Neural cell (in vitro differentiated cells): ENCODE data around the gene FAM168A. TPM values are rescaled to one million over a fixed set of nuclear protein-coding genes. Genes with fewer than 3 reads are reported as not detected.

ENCODE experiments used
- H2AFZ ChIP-seq: fragments of 200-600, 300-800 bp; sonication (generic), shearing (Covaris generic); 2 replicates; pipeline ENCODE4 v1.6.0; 2014; ENCODE audit warnings: low read depth, mild to moderate bottlenecking, antibody characterized with exemption, low read length, moderate library complexity
- H3F3A ChIP-seq: fragments of 200-600 bp; shearing (Covaris generic); 2 replicates; pipeline ENCODE4 v1.6.1; 2016; ENCODE audit warnings: mild to moderate bottlenecking, moderate library complexity, mixed read lengths, antibody characterized with exemption, low read length; ENCODE audit not compliant: insufficient read depth, poor library complexity, severe bottlenecking
- H3K27ac ChIP-seq: fragments of 200-600, 300-800 bp; sonication (generic), shearing (Covaris generic); 2 replicates; pipeline ENCODE4 v1.5.1; 2014; ENCODE audit warnings: mild to moderate bottlenecking, low read length, moderate library complexity
- H3K27me3 ChIP-seq: fragments of 300-800, 200-600 bp; sonication (generic), shearing (Covaris generic); 2 replicates; pipeline ENCODE4 v1.6.0; 2014; ENCODE audit warnings: mild to moderate bottlenecking, low read depth, low read length, moderate library complexity; ENCODE audit not compliant: insufficient read depth
- H3K36me3 ChIP-seq: fragments of 300-800, 200-600 bp; sonication (generic), shearing (Covaris generic); 2 replicates; pipeline ENCODE4 v1.5.1; 2014; ENCODE audit warnings: mild to moderate bottlenecking, antibody characterized with exemption, low read length, moderate library complexity; ENCODE audit not compliant: insufficient read depth
- H3K4me2 ChIP-seq: fragments of 300-800, 200-600 bp; sonication (generic), shearing (Covaris generic); 2 replicates; pipeline ENCODE4 v1.6.0; 2014; ENCODE audit warnings: mild to moderate bottlenecking, low read length
- H3K4me3 ChIP-seq: fragments of 300-800, 200-600 bp; sonication (generic), shearing (Covaris generic); 2 replicates; pipeline ENCODE4 v1.5.1; 2014; ENCODE audit warnings: mild to moderate bottlenecking, low read length, moderate library complexity
- H3K79me2 ChIP-seq: fragments of 200-600 bp; shearing (Covaris generic); replicated peaks from 2 replicates; pipeline ENCODE4 v1.6.0; 2014; ENCODE audit warnings: mild to moderate bottlenecking, low read length, moderate library complexity; ENCODE audit not compliant: insufficient read depth
- H3K9ac ChIP-seq: fragments of 300-800, 200-600 bp; sonication (generic), shearing (Covaris generic); 2 replicates; pipeline ENCODE4 v1.6.1; 2016; ENCODE audit warnings: mild to moderate bottlenecking, low read length, mixed read lengths
- H3K9me2 ChIP-seq: fragments of 200-600 bp; shearing (Covaris generic); 2 replicates; pipeline ENCODE4 v1.6.1; 2016; ENCODE audit warnings: mild to moderate bottlenecking, low read length, mixed read lengths; ENCODE audit not compliant: insufficient read depth
- H3K9me3 ChIP-seq: fragments of 200-600, 300-800 bp; sonication (generic), shearing (Covaris generic); 2 replicates; pipeline ENCODE4 v1.6.1; 2016; ENCODE audit warnings: mild to moderate bottlenecking, mixed run types, low read length, moderate library complexity, mixed read lengths
- H4K20me1 ChIP-seq: fragments of 200-600 bp; shearing (Covaris generic); 2 replicates; pipeline ENCODE4 v1.6.1; 2016; ENCODE audit warnings: mild to moderate bottlenecking, mixed run types; ENCODE audit not compliant: insufficient read depth
- EP300 ChIP-seq: fragments of 450-650 bp; conservative IDR thresholded peaks from 2 replicates; pipeline ENCODE4 v1.6.1; 2014; ENCODE audit warnings: antibody characterized with exemption, mild to moderate bottlenecking, moderate library complexity; ENCODE audit not compliant: poor library complexity, severe bottlenecking
- EZH2 ChIP-seq: fragments of 200-600, 300-800 bp; shearing (Covaris generic), sonication (generic); IDR thresholded peaks from 2 replicates; pipeline ENCODE4 v1.6.1; 2014; ENCODE audit warnings: antibody characterized with exemption, low read length, borderline replicate concordance, mild to moderate bottlenecking; ENCODE audit not compliant: insufficient read depth, poor library complexity, severe bottlenecking
- MXI1 ChIP-seq: fragments of 450-650 bp; conservative IDR thresholded peaks from 2 replicates; pipeline ENCODE4 v1.6.1; 2014; ENCODE audit warnings: antibody characterized with exemption, mild to moderate bottlenecking; ENCODE audit not compliant: poor library complexity, severe bottlenecking
- POLR2AphosphoS5 ChIP-seq: IDR thresholded peaks from 2 replicates; pipeline ENCODE4 v1.6.1; 2012
- RAD21 ChIP-seq: fragments of 450-650 bp; conservative IDR thresholded peaks from 2 replicates; pipeline ENCODE4 v1.6.1; 2014; ENCODE audit warnings: antibody characterized with exemption, mild to moderate bottlenecking, moderate library complexity
- SMC3 ChIP-seq: fragments of 450-650 bp; conservative IDR thresholded peaks from 2 replicates; pipeline ENCODE4 v1.6.1; 2014; ENCODE audit warnings: antibody characterized with exemption, mild to moderate bottlenecking, moderate library complexity; ENCODE audit not compliant: poor library complexity
- TAF1 ChIP-seq: IDR thresholded peaks from 2 replicates; pipeline ENCODE4 v1.6.1; 2012; ENCODE audit warnings: low read depth
- polyA plus RNA-seq: library from polyadenylated mRNA; depleted of rRNA; stranded (reverse); fragments of >200 nt; gene quantifications from 2 replicates; pipeline ENCODE4 v1.2.3, GENCODE V29; 2014
- TF ChIP-seq, protein P1 (sequence below): fragments of 450-650 bp; IDR thresholded peaks from 2 replicates; pipeline ENCODE4 v1.5.1; 2014; ENCODE audit warnings: antibody characterized with exemption, mild to moderate bottlenecking, moderate library complexity; ENCODE audit not compliant: poor library complexity, severe bottlenecking
- TF ChIP-seq, protein P2 (sequence below): IDR thresholded peaks from 2 replicates; pipeline ENCODE4 v1.6.1; 2012; ENCODE audit warnings: borderline replicate concordance

Gene FAM168A
- polyA plus RNA-seq, 1 donor from 2014 or later: 67.3 TPM

DNA sequence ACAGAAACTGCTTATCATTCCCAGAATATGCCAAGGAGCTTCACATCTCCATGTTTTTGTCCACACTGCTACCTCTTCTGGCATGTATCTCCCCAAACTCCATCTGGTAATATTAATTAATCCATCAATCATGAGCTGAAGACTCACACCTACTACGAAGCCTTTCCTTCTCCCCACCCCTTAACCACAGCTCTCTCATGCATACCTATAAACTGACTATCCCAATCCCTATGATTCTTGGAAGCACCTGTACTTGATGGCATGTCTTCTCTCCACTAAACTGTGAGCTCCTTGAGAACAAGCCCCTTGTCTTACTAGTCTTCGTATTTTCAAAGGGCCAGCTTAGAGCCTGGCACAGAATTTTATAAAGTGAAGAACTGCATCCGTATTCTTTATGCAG lies 174.4 kb downstream of the FAM168A start:
- H3K9ac ChIP-seq: no peak overlapping the region
- no peaks in the 10 kb centered on the region for H3K27me3 ChIP-seq
- H4K20me1 ChIP-seq: no peaks in the 10 kb centered on the region
- no peaks in the 10 kb centered on the region for H3F3A ChIP-seq
- H3K4me2 ChIP-seq: no peak overlapping the region
- TF ChIP-seq TAF1: no peak
- no peak for TF ChIP-seq POLR2AphosphoS5
- TF ChIP-seq EZH2: no peak
- TF ChIP-seq, protein P1, sequence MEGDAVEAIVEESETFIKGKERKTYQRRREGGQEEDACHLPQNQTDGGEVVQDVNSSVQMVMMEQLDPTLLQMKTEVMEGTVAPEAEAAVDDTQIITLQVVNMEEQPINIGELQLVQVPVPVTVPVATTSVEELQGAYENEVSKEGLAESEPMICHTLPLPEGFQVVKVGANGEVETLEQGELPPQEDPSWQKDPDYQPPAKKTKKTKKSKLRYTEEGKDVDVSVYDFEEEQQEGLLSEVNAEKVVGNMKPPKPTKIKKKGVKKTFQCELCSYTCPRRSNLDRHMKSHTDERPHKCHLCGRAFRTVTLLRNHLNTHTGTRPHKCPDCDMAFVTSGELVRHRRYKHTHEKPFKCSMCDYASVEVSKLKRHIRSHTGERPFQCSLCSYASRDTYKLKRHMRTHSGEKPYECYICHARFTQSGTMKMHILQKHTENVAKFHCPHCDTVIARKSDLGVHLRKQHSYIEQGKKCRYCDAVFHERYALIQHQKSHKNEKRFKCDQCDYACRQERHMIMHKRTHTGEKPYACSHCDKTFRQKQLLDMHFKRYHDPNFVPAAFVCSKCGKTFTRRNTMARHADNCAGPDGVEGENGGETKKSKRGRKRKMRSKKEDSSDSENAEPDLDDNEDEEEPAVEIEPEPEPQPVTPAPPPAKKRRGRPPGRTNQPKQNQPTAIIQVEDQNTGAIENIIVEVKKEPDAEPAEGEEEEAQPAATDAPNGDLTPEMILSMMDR: no peak
- TF ChIP-seq MXI1: no peak
- TF ChIP-seq RAD21: no peak
- TF ChIP-seq, protein P2, sequence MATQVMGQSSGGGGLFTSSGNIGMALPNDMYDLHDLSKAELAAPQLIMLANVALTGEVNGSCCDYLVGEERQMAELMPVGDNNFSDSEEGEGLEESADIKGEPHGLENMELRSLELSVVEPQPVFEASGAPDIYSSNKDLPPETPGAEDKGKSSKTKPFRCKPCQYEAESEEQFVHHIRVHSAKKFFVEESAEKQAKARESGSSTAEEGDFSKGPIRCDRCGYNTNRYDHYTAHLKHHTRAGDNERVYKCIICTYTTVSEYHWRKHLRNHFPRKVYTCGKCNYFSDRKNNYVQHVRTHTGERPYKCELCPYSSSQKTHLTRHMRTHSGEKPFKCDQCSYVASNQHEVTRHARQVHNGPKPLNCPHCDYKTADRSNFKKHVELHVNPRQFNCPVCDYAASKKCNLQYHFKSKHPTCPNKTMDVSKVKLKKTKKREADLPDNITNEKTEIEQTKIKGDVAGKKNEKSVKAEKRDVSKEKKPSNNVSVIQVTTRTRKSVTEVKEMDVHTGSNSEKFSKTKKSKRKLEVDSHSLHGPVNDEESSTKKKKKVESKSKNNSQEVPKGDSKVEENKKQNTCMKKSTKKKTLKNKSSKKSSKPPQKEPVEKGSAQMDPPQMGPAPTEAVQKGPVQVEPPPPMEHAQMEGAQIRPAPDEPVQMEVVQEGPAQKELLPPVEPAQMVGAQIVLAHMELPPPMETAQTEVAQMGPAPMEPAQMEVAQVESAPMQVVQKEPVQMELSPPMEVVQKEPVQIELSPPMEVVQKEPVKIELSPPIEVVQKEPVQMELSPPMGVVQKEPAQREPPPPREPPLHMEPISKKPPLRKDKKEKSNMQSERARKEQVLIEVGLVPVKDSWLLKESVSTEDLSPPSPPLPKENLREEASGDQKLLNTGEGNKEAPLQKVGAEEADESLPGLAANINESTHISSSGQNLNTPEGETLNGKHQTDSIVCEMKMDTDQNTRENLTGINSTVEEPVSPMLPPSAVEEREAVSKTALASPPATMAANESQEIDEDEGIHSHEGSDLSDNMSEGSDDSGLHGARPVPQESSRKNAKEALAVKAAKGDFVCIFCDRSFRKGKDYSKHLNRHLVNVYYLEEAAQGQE: no peak
- TF ChIP-seq SMC3: no peak
- no peak for TF ChIP-seq EP300
- H3K9me3 ChIP-seq: no peaks in the 10 kb centered on the region
- no peaks in the 10 kb centered on the region for H3K79me2 ChIP-seq
- H2AFZ ChIP-seq: no peak overlapping the region
- no peak overlapping the region for H3K4me3 ChIP-seq
- H3K9me2 ChIP-seq: no peaks in the 10 kb centered on the region
- H3K36me3 ChIP-seq: no peaks in the 10 kb centered on the region
- H3K27ac ChIP-seq: no peak overlapping the region

DNA sequence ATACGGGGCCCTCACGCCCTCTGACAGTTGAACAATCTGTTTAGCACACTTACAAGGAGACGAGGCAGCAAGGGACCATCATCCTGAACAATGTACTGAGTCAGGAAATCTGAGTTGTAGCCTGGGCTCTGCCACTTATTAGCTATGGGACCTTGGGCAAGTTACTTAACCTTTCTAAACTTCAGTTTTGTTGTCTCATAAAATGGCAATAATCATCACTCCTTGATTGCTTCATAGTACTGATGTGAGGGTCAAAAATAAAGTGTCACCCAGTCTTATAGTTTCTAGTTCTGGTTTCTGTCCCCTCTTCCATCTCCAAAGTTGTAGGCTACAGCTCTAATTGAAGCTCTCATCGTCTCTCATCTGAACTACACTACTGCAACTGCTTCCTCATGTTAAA lies 175.0 kb downstream of the FAM168A start:
- Histone ChIP-seq H3K27ac (no peak overlapping the region), H3K9me3 (no peaks in the 10 kb centered on the region), H3K9ac (no peak overlapping the region), H3K27me3 (no peaks in the 10 kb centered on the region), H3F3A (no peaks in the 10 kb centered on the region), H2AFZ (no peak overlapping the region), H3K4me3 (no peak overlapping the region), H3K36me3 (no peaks in the 10 kb centered on the region), H3K9me2 (no peaks in the 10 kb centered on the region), H3K4me2 (no peak overlapping the region), H3K79me2 (no peaks in the 10 kb centered on the region), H4K20me1 (no peaks in the 10 kb centered on the region)
- no peak for TF ChIP-seq RAD21
- no peak for TF ChIP-seq MXI1
- no peak for TF ChIP-seq EP300
- TF ChIP-seq TAF1: no peak
- TF ChIP-seq, protein P2: no peak
- TF ChIP-seq, protein P1: no peak
- no peak for TF ChIP-seq SMC3
- TF ChIP-seq POLR2AphosphoS5: no peak
- TF ChIP-seq EZH2: no peak
